ENCODE results near the gene HBP1. TPM values are rescaled to one million over a fixed set of nuclear protein-coding genes. Genes with fewer than 3 reads are reported as not detected.
A peak's percentile ranks its signal among the peaks of the same experiment; 100 is the strongest.
"Not testable (repeated sequence)": the region's sequence is repeated elsewhere in the genome, so short reads cannot be mapped to it uniquely, and the experiment has no call there.

Gene HBP1
- total RNA-seq, 1 experiment from 2014 or later: 37.4 TPM

GRCh38 chr7:107147464-107148393 is 21.1 kb upstream of the HBP1 start:
- no peak overlapping the region for H3K4me3 ChIP-seq
- H3K27ac ChIP-seq: no peak overlapping the region
- H3K27me3 ChIP-seq: no peaks in the 10 kb centered on the region
- H3K4me1 ChIP-seq: no peaks in the 10 kb centered on the region
- DNase-seq: peak; percentile 11 to 56
- no peaks in the 10 kb centered on the region for H3K36me3 ChIP-seq
- no peaks in the 10 kb centered on the region for H3K9me3 ChIP-seq (replicated peaks)

GRCh38 chr7:107148721-107149120 is 20.1 kb upstream of the HBP1 start:
- Histone ChIP-seq H3K4me3 (no peak overlapping the region), H3K36me3 (no peaks in the 10 kb centered on the region), H3K27me3 (no peaks in the 10 kb centered on the region), H3K27ac (no peak overlapping the region), H3K4me1 (no peaks in the 10 kb centered on the region), H3K9me3 (replicated peaks) (no peaks in the 10 kb centered on the region)
- no peak for DNase-seq

DNA sequence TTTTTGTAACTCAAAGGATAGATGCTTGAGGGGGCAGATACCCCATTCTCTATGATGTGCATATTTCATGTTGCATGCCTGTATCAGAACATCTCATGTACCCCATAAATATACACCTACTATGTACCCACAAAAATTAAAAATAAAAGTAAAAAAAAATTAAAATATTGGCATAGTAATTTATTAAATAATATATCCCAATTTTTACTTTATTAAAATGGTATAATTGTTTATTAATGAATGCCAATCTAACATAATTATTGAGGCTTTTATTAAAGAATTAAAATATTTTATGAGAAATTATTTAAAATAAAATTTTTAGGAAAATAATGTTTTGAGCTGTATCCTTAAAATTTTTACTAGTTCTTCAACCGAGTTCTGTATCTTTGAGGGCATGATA is 18.9 kb upstream of the HBP1 start:
- Histone ChIP-seq H3K27ac (no peak overlapping the region), H3K27me3 (no peaks in the 10 kb centered on the region), H3K36me3 (no peaks in the 10 kb centered on the region), H3K9me3 (replicated peaks) (no peaks in the 10 kb centered on the region), H3K4me3 (no peak overlapping the region), H3K4me1 (no peaks in the 10 kb centered on the region)
- DNase-seq: no peak

- Histone ChIP-seq H3K4me3 (no peak overlapping the region), H3K27ac (no peak overlapping the region), H3K4me1 (no peaks in the 10 kb centered on the region), H3K36me3 (no peaks in the 10 kb centered on the region), H3K27me3 (no peaks in the 10 kb centered on the region), H3K9me3 (replicated peaks) (no peaks in the 10 kb centered on the region)
- peak; percentile 56 to 83 for DNase-seq
Observed at GRCh38 chr7:107150375-107151073, 18.3 kb upstream of the HBP1 start.

DNA sequence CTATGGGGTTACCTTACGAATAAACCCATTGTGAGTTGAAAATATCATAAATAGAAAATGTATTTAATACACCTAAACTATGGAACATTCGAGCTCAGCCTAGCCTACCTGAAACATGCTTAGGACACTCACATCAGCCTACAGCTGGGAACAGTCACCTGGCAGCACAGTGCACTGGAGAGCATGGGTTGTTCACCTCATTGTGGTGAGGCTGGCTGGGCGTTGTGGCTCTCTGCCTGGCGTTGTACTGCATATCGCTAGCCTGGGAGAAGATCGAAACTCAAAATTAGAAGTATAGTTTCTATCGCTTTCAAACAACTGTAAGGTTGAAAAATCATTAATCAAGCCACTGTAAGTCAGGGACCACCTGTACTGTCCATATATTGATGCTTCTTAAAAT is 17.3 kb upstream of the HBP1 start:
- Histone ChIP-seq H3K4me1 (no peaks in the 10 kb centered on the region), H3K9me3 (replicated peaks) (no peaks in the 10 kb centered on the region), H3K27ac (no peak overlapping the region), H3K27me3 (no peaks in the 10 kb centered on the region), H3K4me3 (no peak overlapping the region), H3K36me3 (no peaks in the 10 kb centered on the region)
- no peak for DNase-seq

DNA sequence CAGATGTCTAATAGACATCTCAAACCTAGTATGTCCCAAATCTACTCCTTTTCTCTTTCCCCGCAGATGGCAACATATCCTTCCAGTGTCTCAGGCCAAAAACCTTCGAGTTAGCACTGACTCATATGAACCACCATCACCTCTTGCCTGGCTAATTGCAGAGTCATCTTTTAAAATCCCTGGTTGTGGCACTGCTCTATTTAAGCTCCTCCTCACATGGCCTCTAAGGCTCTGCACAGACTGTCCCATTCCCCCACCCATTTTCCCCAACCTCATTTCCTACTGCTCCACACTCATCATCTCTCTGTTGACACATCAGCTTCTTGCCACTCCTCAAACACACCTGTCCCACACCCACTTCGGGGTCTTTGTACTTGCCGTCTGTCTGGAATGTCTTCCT is 16.8 kb upstream of the HBP1 start:
- Histone ChIP-seq H3K36me3 (no peaks in the 10 kb centered on the region), H3K27me3 (no peaks in the 10 kb centered on the region), H3K4me3 (no peak overlapping the region), H3K4me1 (no peaks in the 10 kb centered on the region), H3K9me3 (replicated peaks) (no peaks in the 10 kb centered on the region), H3K27ac (no peak overlapping the region)
- DNase-seq: no peak

DNA sequence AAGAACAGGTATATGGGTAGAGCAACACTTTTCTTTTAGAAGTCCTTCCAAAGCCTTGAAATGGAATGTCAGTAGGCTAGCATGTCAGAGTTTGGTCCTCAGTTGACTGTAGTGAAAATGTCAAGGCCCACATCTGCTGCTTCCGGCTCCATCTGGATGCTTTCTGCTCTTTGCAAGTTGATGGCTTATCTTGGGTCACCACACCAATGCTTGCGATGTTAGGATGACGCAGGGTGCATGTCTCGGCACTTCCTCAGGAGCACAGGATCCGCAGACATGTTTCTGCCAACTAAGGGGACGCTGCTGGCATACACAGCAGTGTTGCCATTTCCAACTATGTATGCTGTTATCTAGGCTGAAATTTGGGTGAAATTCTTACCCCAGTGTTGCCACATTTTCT is 14.0 kb upstream of the HBP1 start:
- DNase-seq: no peak
- no peaks in the 10 kb centered on the region for H3K27me3 ChIP-seq
- H3K4me1 ChIP-seq: no peaks in the 10 kb centered on the region
- no peaks in the 10 kb centered on the region for H3K36me3 ChIP-seq
- H3K27ac ChIP-seq: no peak overlapping the region
- H3K4me3 ChIP-seq: no peak overlapping the region
- no peaks in the 10 kb centered on the region for H3K9me3 ChIP-seq (replicated peaks)

DNA sequence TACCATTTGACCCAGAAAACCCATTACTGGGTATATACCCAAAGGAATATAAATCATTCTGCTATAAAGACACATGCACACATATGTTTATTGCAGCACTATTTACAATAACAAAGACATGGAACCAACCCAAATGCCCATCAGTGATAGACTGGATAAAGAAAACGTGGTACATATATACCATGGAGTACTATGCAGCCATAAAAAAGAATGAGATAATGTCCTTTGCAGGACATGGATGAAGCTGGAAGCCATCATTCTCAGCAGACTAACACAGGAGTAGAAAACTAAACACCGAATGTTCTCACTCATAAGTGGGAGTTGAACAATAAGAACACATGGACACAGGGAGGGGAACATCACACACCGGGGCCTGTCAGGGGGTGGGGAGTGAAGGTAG is 13.1 kb upstream of the HBP1 start:
- not testable (repeated sequence) for H3K4me1 ChIP-seq; H3K27me3 ChIP-seq; H3K27ac ChIP-seq; DNase-seq; H3K36me3 ChIP-seq; H3K4me3 ChIP-seq; H3K9me3 ChIP-seq (replicated peaks)

DNA sequence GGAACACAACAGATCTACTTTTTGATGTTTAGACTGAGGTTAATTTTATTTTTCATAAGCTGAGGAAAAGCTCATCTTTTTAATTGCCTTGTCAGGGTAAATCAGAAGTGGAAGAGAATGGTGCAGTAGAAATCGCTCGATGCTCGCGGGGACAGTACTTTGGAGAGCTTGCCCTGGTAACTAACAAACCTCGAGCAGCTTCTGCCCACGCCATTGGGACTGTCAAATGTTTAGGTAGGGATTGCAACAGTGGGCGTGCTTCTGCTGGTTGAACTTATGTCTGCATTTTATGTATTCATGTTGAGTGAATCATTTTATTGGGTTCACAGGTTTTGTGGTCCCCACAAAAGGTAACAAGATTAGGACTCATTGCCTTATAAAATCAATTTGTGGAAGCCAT is 11.7 kb upstream of the HBP1 start:
- no peaks in the 10 kb centered on the region for H3K36me3 ChIP-seq
- H3K27me3 ChIP-seq: no peaks in the 10 kb centered on the region
- no peaks in the 10 kb centered on the region for H3K4me1 ChIP-seq
- no peak overlapping the region for H3K27ac ChIP-seq
- no peak for DNase-seq
- H3K4me3 ChIP-seq: no peak overlapping the region
- H3K9me3 ChIP-seq (replicated peaks): no peaks in the 10 kb centered on the region

DNA sequence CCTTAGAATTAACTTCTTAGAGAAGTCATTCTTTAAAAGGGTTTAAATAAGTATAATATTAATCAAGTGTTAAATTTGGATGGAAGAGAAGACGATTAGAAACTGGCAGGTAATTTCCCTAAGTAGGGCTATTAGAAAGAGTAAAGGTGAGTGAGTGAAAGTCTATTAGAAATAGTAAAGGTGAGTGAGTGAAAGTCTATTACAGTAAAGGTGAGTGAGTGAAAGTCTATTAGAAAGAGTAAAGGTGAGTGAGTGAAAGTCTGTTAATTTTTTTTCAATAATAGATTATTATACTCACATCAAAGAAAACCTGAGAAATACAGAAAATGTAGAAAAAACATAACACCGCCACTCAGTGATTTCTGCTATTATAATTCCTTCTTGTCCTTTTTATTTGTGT is 10.8 kb upstream of the HBP1 start:
- Histone ChIP-seq H3K36me3 (no peaks in the 10 kb centered on the region), H3K27ac (no peak overlapping the region), H3K9me3 (replicated peaks) (no peaks in the 10 kb centered on the region), H3K4me3 (no peak overlapping the region), H3K27me3 (no peaks in the 10 kb centered on the region), H3K4me1 (no peaks in the 10 kb centered on the region)
- DNase-seq: no peak

- DNase-seq: no peak
- Histone ChIP-seq H3K9me3 (replicated peaks) (no peaks in the 10 kb centered on the region), H3K27ac (no peak overlapping the region), H3K27me3 (no peaks in the 10 kb centered on the region), H3K4me1 (no peaks in the 10 kb centered on the region), H3K36me3 (no peaks in the 10 kb centered on the region), H3K4me3 (no peak overlapping the region)
Observed at GRCh38 chr7:107160389-107160788, 8.4 kb upstream of the HBP1 start.

GRCh38 chr7:107161415-107161814 is 7.4 kb upstream of the HBP1 start:
- H3K36me3 ChIP-seq: no peaks in the 10 kb centered on the region
- H3K4me3 ChIP-seq: no peak overlapping the region
- H3K4me1 ChIP-seq: no peaks in the 10 kb centered on the region
- H3K27ac ChIP-seq: no peak overlapping the region
- DNase-seq: no peak
- H3K27me3 ChIP-seq: no peaks in the 10 kb centered on the region
- no peaks in the 10 kb centered on the region for H3K9me3 ChIP-seq (replicated peaks)

DNA sequence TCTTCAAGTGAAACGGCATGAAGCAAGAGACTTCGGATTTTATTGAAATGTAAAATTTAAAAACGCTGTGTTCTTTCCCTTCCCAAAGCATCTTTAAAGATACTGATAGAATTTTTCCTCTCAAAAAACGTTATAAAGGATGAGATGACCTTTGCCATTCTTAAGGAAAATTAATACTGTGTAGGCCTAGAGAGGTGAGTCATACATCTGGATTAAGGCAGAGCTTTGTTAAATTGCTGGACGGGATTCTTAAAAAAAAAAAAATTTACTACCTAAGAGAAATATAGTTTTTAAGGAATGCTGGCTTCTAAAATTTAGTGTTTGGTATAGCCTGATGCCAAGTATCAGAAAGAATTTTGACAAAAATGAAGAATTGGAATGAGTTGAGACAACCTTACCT is 6.3 kb upstream of the HBP1 start:
- no peaks in the 10 kb centered on the region for H3K4me1 ChIP-seq
- no peaks in the 10 kb centered on the region for H3K9me3 ChIP-seq (replicated peaks)
- no peak for DNase-seq
- H3K27ac ChIP-seq: no peak overlapping the region
- no peaks in the 10 kb centered on the region for H3K36me3 ChIP-seq
- no peak overlapping the region for H3K4me3 ChIP-seq
- H3K27me3 ChIP-seq: no peaks in the 10 kb centered on the region

GRCh38 chr7:107164092-107164491 is 4.7 kb upstream of the HBP1 start:
- Histone ChIP-seq H3K4me1 (no peaks in the 10 kb centered on the region), H3K27ac (no peak overlapping the region), H3K4me3 (no peak overlapping the region), H3K9me3 (replicated peaks) (no peaks in the 10 kb centered on the region), H3K27me3 (no peaks in the 10 kb centered on the region), H3K36me3 (no peaks in the 10 kb centered on the region)
- DNase-seq: no peak

GRCh38 chr7:107165341-107165740 is 3.5 kb upstream of the HBP1 start:
- no peak for DNase-seq
- H3K4me1 ChIP-seq: no peaks in the 10 kb centered on the region
- no peak overlapping the region for H3K4me3 ChIP-seq
- H3K36me3 ChIP-seq: no peaks in the 10 kb centered on the region
- no peak overlapping the region for H3K27ac ChIP-seq
- no peaks in the 10 kb centered on the region for H3K27me3 ChIP-seq
- no peaks in the 10 kb centered on the region for H3K9me3 ChIP-seq (replicated peaks)
